ENCODE measurements around the gene KIF16B. TPM values are rescaled to one million over a fixed set of nuclear protein-coding genes. Genes with fewer than 3 reads are reported as not detected.

Gene KIF16B
- total RNA-seq, 1 donor from 2014 or later, result 8.1 TPM

- Mint-ChIP-seq H3K27me3 (no peaks in the 10 kb centered on the region), H3K36me3 (ENCODE audit: low read depth) (peaks cover 4% of the 10 kb centered on the region), H3K27ac (no peak overlapping the region), H3K9me3 (peaks cover 7% of the 10 kb centered on the region), H3K4me3 (no peak overlapping the region), H3K4me1 (no peaks in the 10 kb centered on the region)
- intact Hi-C loops (cut with micrococcal nuclease), result no loop called here
- DNase-seq, result no peak
Observed at GRCh38 chr20:16308754-16309153, 264.5 kb downstream of the KIF16B start.

- Mint-ChIP-seq H3K27me3 (no peaks in the 10 kb centered on the region), H3K36me3 (ENCODE audit: low read depth) (no peaks in the 10 kb centered on the region), H3K27ac (no peak overlapping the region), H3K4me3 (no peak overlapping the region), H3K9me3 (peaks cover 4% of the 10 kb centered on the region), H3K4me1 (no peaks in the 10 kb centered on the region)
- intact Hi-C loops (cut with micrococcal nuclease), result no loop called here
- DNase-seq, result no peak
Observed at GRCh38 chr20:16302818-16303217, 270.4 kb downstream of the KIF16B start.

GRCh38 chr20:16301986-16302385 lies 271.3 kb downstream of the KIF16B start:
- intact Hi-C loops (cut with micrococcal nuclease), result no loop called here
- H3K36me3 Mint-ChIP-seq (ENCODE audit: low read depth), result no peaks in the 10 kb centered on the region
- no peak for DNase-seq
- peaks cover 4% of the 10 kb centered on the region for H3K9me3 Mint-ChIP-seq
- H3K4me1 Mint-ChIP-seq, result no peaks in the 10 kb centered on the region
- H3K4me3 Mint-ChIP-seq, result no peak overlapping the region
- H3K27me3 Mint-ChIP-seq, result no peaks in the 10 kb centered on the region
- H3K27ac Mint-ChIP-seq, result no peak overlapping the region

- Mint-ChIP-seq H3K36me3 (ENCODE audit: low read depth) (no peaks in the 10 kb centered on the region), H3K27ac (no peak overlapping the region), H3K27me3 (no peaks in the 10 kb centered on the region), H3K9me3 (no peaks in the 10 kb centered on the region), H3K4me3 (no peak overlapping the region), H3K4me1 (no peaks in the 10 kb centered on the region)
- no peak for DNase-seq
- intact Hi-C loops (cut with micrococcal nuclease), result no loop called here
Observed at GRCh38 chr20:16299897-16300296, 273.4 kb downstream of the KIF16B start.

GRCh38 chr20:16296931-16297330 lies 276.3 kb downstream of the KIF16B start:
- no peaks in the 10 kb centered on the region for H3K36me3 Mint-ChIP-seq (ENCODE audit: low read depth)
- DNase-seq, result no peak
- H3K27ac Mint-ChIP-seq, result no peak overlapping the region
- no peaks in the 10 kb centered on the region for H3K9me3 Mint-ChIP-seq
- H3K27me3 Mint-ChIP-seq, result no peaks in the 10 kb centered on the region
- no peak overlapping the region for H3K4me3 Mint-ChIP-seq
- no peaks in the 10 kb centered on the region for H3K4me1 Mint-ChIP-seq
- intact Hi-C loops (cut with micrococcal nuclease), result no loop called here

GRCh38 chr20:16295534-16295933 lies 277.7 kb downstream of the KIF16B start:
- no peak for DNase-seq
- Mint-ChIP-seq H3K9me3 (no peaks in the 10 kb centered on the region), H3K4me1 (no peaks in the 10 kb centered on the region), H3K27ac (no peak overlapping the region), H3K4me3 (no peak overlapping the region), H3K36me3 (ENCODE audit: low read depth) (no peaks in the 10 kb centered on the region), H3K27me3 (no peaks in the 10 kb centered on the region)
- intact Hi-C loops (cut with micrococcal nuclease), result no loop called here

- Mint-ChIP-seq H3K27me3 (no peaks in the 10 kb centered on the region), H3K4me3 (no peak overlapping the region), H3K27ac (no peak overlapping the region), H3K36me3 (ENCODE audit: low read depth) (no peaks in the 10 kb centered on the region), H3K4me1 (no peaks in the 10 kb centered on the region), H3K9me3 (no peaks in the 10 kb centered on the region)
- DNase-seq, result no peak
- intact Hi-C loops (cut with micrococcal nuclease), result no loop called here
Observed at GRCh38 chr20:16293590-16293989, 279.7 kb downstream of the KIF16B start.

GRCh38 chr20:16292226-16292880 lies 280.9 kb downstream of the KIF16B start:
- Mint-ChIP-seq H3K27me3 (no peaks in the 10 kb centered on the region), H3K36me3 (ENCODE audit: low read depth) (no peaks in the 10 kb centered on the region), H3K27ac (no peak overlapping the region), H3K4me1 (no peaks in the 10 kb centered on the region), H3K4me3 (no peak overlapping the region), H3K9me3 (no peaks in the 10 kb centered on the region)
- intact Hi-C loops (cut with micrococcal nuclease), result no loop called here
- no peak for DNase-seq

GRCh38 chr20:16290358-16290757 lies 282.9 kb downstream of the KIF16B start:
- Mint-ChIP-seq H3K27ac (no peak overlapping the region), H3K4me3 (no peak overlapping the region), H3K36me3 (ENCODE audit: low read depth) (no peaks in the 10 kb centered on the region), H3K9me3 (no peaks in the 10 kb centered on the region), H3K27me3 (no peaks in the 10 kb centered on the region), H3K4me1 (no peaks in the 10 kb centered on the region)
- no peak for DNase-seq
- intact Hi-C loops (cut with micrococcal nuclease), result no loop called here

- intact Hi-C loops (cut with micrococcal nuclease), result no loop called here
- H3K4me1 Mint-ChIP-seq, result no peaks in the 10 kb centered on the region
- no peak for DNase-seq
- no peaks in the 10 kb centered on the region for H3K27me3 Mint-ChIP-seq
- H3K27ac Mint-ChIP-seq, result no peak overlapping the region
- no peak overlapping the region for H3K4me3 Mint-ChIP-seq
- no peaks in the 10 kb centered on the region for H3K36me3 Mint-ChIP-seq (ENCODE audit: low read depth)
- peaks cover 2% of the 10 kb centered on the region for H3K9me3 Mint-ChIP-seq
Observed at GRCh38 chr20:16287776-16288175, 285.5 kb downstream of the KIF16B start.

- H3K36me3 Mint-ChIP-seq (ENCODE audit: low read depth), result no peaks in the 10 kb centered on the region
- H3K4me1 Mint-ChIP-seq, result no peaks in the 10 kb centered on the region
- peaks cover 3% of the 10 kb centered on the region for H3K9me3 Mint-ChIP-seq
- no peak overlapping the region for H3K4me3 Mint-ChIP-seq
- H3K27ac Mint-ChIP-seq, result no peak overlapping the region
- H3K27me3 Mint-ChIP-seq, result no peaks in the 10 kb centered on the region
- DNase-seq, result no peak
- intact Hi-C loops (cut with micrococcal nuclease), result no loop called here
Observed at GRCh38 chr20:16286601-16287000, 286.6 kb downstream of the KIF16B start.

- DNase-seq, result no peak
- peaks cover 3% of the 10 kb centered on the region for H3K9me3 Mint-ChIP-seq
- H3K27ac Mint-ChIP-seq, result no peak overlapping the region
- H3K27me3 Mint-ChIP-seq, result no peaks in the 10 kb centered on the region
- no peak overlapping the region for H3K4me3 Mint-ChIP-seq
- no peaks in the 10 kb centered on the region for H3K4me1 Mint-ChIP-seq
- intact Hi-C loops (cut with micrococcal nuclease), result no loop called here
- H3K36me3 Mint-ChIP-seq (ENCODE audit: low read depth), result no peaks in the 10 kb centered on the region
Observed at GRCh38 chr20:16284385-16285100, 288.7 kb downstream of the KIF16B start.

GRCh38 chr20:16283978-16284377 lies 289.3 kb downstream of the KIF16B start:
- intact Hi-C loops (cut with micrococcal nuclease), result no loop called here

GRCh38 chr20:16283307-16283706 lies 289.9 kb downstream of the KIF16B start:
- peaks cover 3% of the 10 kb centered on the region for H3K9me3 Mint-ChIP-seq
- intact Hi-C loops (cut with micrococcal nuclease), result no loop called here
- no peaks in the 10 kb centered on the region for H3K4me1 Mint-ChIP-seq
- no peak overlapping the region for H3K4me3 Mint-ChIP-seq
- H3K27ac Mint-ChIP-seq, result no peak overlapping the region
- H3K36me3 Mint-ChIP-seq (ENCODE audit: low read depth), result no peaks in the 10 kb centered on the region
- H3K27me3 Mint-ChIP-seq, result no peaks in the 10 kb centered on the region
- no peak for DNase-seq

More at GRCh38 chr20:16283978-16284377, 289.3 kb downstream of the KIF16B start:
- Mint-ChIP-seq H3K27ac (no peak overlapping the region), H3K36me3 (ENCODE audit: low read depth) (no peaks in the 10 kb centered on the region), H3K9me3 (peaks cover 3% of the 10 kb centered on the region), H3K27me3 (no peaks in the 10 kb centered on the region), H3K4me3 (no peak overlapping the region), H3K4me1 (no peaks in the 10 kb centered on the region)
- no peak for DNase-seq

GRCh38 chr20:16280219-16280618 lies 293.0 kb downstream of the KIF16B start:
- peaks cover 3% of the 10 kb centered on the region for H3K9me3 Mint-ChIP-seq

More at GRCh38 chr20:16280219-16280618, 293.0 kb downstream of the KIF16B start:
- no peaks in the 10 kb centered on the region for H3K4me1 Mint-ChIP-seq
- intact Hi-C loops (cut with micrococcal nuclease), result no loop called here
- no peak for DNase-seq
- H3K36me3 Mint-ChIP-seq (ENCODE audit: low read depth), result no peaks in the 10 kb centered on the region
- H3K27ac Mint-ChIP-seq, result no peak overlapping the region
- H3K4me3 Mint-ChIP-seq, result no peak overlapping the region
- H3K27me3 Mint-ChIP-seq, result no peaks in the 10 kb centered on the region
